HG03342 (cell line): ENCODE measurements around the gene RNU2-63P.
"Not testable (repeated sequence)": the region's sequence is repeated elsewhere in the genome, so short reads cannot be mapped to it uniquely, and the experiment has no call there.

Experiments
- ATAC-seq: cut with Tn5 transposase; IDR thresholded peaks from one replicate; pipeline ENCODE4 v1.9.1; 2021; ENCODE audit warnings: mild to moderate bottlenecking, moderate library complexity; ENCODE audit not compliant: unreplicated experiment

RNU2-63P gene

GRCh38 chr2:88032070-88032702, 15.8 kb upstream of the RNU2-63P start:
- no peak for ATAC-seq

GRCh38 chr2:88028931-88029330, 12.6 kb upstream of the RNU2-63P start:
- ATAC-seq, result no peak

GRCh38 chr2:88027697-88028389, 11.5 kb upstream of the RNU2-63P start:
- no peak for ATAC-seq

GRCh38 chr2:88024509-88024908, 8.2 kb upstream of the RNU2-63P start:
- no peak for ATAC-seq

- ATAC-seq, result no peak
These were observed 6.2 kb upstream of the RNU2-63P start for GRCh38 chr2:88022669-88022921.

GRCh38 chr2:88019985-88020384, 3.6 kb upstream of the RNU2-63P start:
- no peak for ATAC-seq

- ATAC-seq, result no peak
These were observed 2.6 kb upstream of the RNU2-63P start for GRCh38 chr2:88018909-88019308.

- ATAC-seq, result not testable (repeated sequence)
These were observed 1.9 kb upstream of the RNU2-63P start for GRCh38 chr2:88018077-88018805.

- ATAC-seq, result not testable (repeated sequence)
These were observed 1.4 kb upstream of the RNU2-63P start for GRCh38 chr2:88017780-88018038.

GRCh38 chr2:88016960-88017779, 823 bp upstream of the RNU2-63P start:
- ATAC-seq, result peak; percentile 50

GRCh38 chr2:88011011-88011410, 5.3 kb downstream of the RNU2-63P start:
- ATAC-seq, result no peak

GRCh38 chr2:88010136-88010535, 6.2 kb downstream of the RNU2-63P start:
- no peak for ATAC-seq

- ATAC-seq, result no peak
These were observed 9.4 kb downstream of the RNU2-63P start for GRCh38 chr2:88006912-88007439.

GRCh38 chr2:88005776-88006175, 10.6 kb downstream of the RNU2-63P start:
- ATAC-seq, result no peak

GRCh38 chr2:88003074-88003755, 13.1 kb downstream of the RNU2-63P start:
- ATAC-seq, result no peak

- ATAC-seq, result no peak
These were observed 14.0 kb downstream of the RNU2-63P start for GRCh38 chr2:88002359-88002707.

GRCh38 chr2:88000474-88000873, 15.9 kb downstream of the RNU2-63P start:
- ATAC-seq, result not testable (repeated sequence)

GRCh38 chr2:87996570-87996969, 19.8 kb downstream of the RNU2-63P start:
- ATAC-seq, result no peak

GRCh38 chr2:87995756-87996155, 20.6 kb downstream of the RNU2-63P start:
- ATAC-seq, result no peak

GRCh38 chr2:87994304-87994850, 22.0 kb downstream of the RNU2-63P start:
- not testable (repeated sequence) for ATAC-seq

- not testable (repeated sequence) for ATAC-seq
These were observed 23.8 kb downstream of the RNU2-63P start for GRCh38 chr2:87992569-87992968.
